GM23338 (cell line): Measurements from ENCODE around the gene LRMDA. TPM values are rescaled to one million over a fixed set of nuclear protein-coding genes. Genes with fewer than 3 reads are reported as not detected.

Experiments
- ATAC-seq: fragments of 200-7000 bp; cut with Tn5 transposase; 3 replicates; pipeline ENCODE4 v1.9.1; 2020
- DNase-seq: peaks from one replicate; pipeline ENCODE4 v3.0.0-alpha.2; 2015; ENCODE audit warnings: low spot score
- H2AFZ ChIP-seq: fragments of 200-600 bp; sonication (generic); 2 replicates; pipeline ENCODE4 v1.8.0; 2016; ENCODE audit warnings: antibody characterized with exemption, mild to moderate bottlenecking, moderate library complexity
- H3F3A ChIP-seq: fragments of 200-600 bp; sonication (generic); replicated peaks from 2 replicates; pipeline ENCODE4 v1.8.0; 2017; ENCODE audit warnings: antibody characterized with exemption, mixed run types, low read depth
- H3K27ac ChIP-seq: fragments of 200-600 bp; sonication (generic); 2 replicates; pipeline ENCODE4 v1.6.1; 2016; ENCODE audit warnings: low read depth
- H3K27me3 ChIP-seq: fragments of 200-600 bp; sonication (generic); 2 replicates; pipeline ENCODE4 v1.8.0; 2016; ENCODE audit warnings: mild to moderate bottlenecking, mixed run types, moderate library complexity; ENCODE audit not compliant: insufficient read depth
- H3K36me3 ChIP-seq: fragments of 200-600 bp; sonication (generic); 2 replicates; pipeline ENCODE4 v1.8.0; 2016; ENCODE audit warnings: mild to moderate bottlenecking; ENCODE audit not compliant: insufficient read depth
- H3K4me1 ChIP-seq: fragments of 200-600 bp; sonication (generic); 2 replicates; pipeline ENCODE4 v1.8.0; 2016; ENCODE audit warnings: mild to moderate bottlenecking, moderate library complexity; ENCODE audit not compliant: insufficient read depth
- H3K4me2 ChIP-seq: fragments of 200-600 bp; sonication (generic); 2 replicates; pipeline ENCODE4 v1.7.1; 2017; ENCODE audit warnings: mixed run types
- H3K4me3 ChIP-seq: fragments of 200-600 bp; sonication (generic); 2 replicates; pipeline ENCODE4 v1.6.1; 2016; ENCODE audit warnings: mixed run types
- H3K79me2 ChIP-seq: fragments of 200-600 bp; sonication (generic); replicated peaks from 2 replicates; pipeline ENCODE4 v1.8.0; 2017; ENCODE audit warnings: mild to moderate bottlenecking; ENCODE audit not compliant: insufficient read depth
- H3K9me2 ChIP-seq: fragments of 200-600 bp; sonication (generic); 2 replicates; pipeline ENCODE4 v1.8.0; 2017; ENCODE audit not compliant: insufficient read depth
- H4K20me1 ChIP-seq: fragments of 200-600 bp; sonication (generic); replicated peaks from 2 replicates; pipeline ENCODE4 v1.8.0; 2017; ENCODE audit warnings: mild to moderate bottlenecking; ENCODE audit not compliant: insufficient read depth
- H3K27ac Mint-ChIP-seq: 2 replicates; pipeline ENCODE4 v1.8.0; 2020; ENCODE audit warnings: inconsistent platforms, mild to moderate bottlenecking, moderate library complexity, mixed read lengths
- H3K27me3 Mint-ChIP-seq: 3 replicates; pipeline ENCODE4 v1.8.0; 2022; ENCODE audit warnings: low read depth, mild to moderate bottlenecking, moderate library complexity, mixed read lengths, inconsistent platforms; ENCODE audit not compliant: insufficient read depth, poor library complexity
- H3K36me3 Mint-ChIP-seq: 3 replicates; pipeline ENCODE4 v1.8.0; 2021; ENCODE audit warnings: low read depth, mild to moderate bottlenecking, inconsistent platforms, moderate library complexity, mixed read lengths
- H3K4me1 Mint-ChIP-seq: 3 replicates; pipeline ENCODE4 v1.8.0; 2020; ENCODE audit warnings: mild to moderate bottlenecking, inconsistent platforms, mixed read lengths
- H3K4me3 Mint-ChIP-seq: 3 replicates; pipeline ENCODE4 v1.8.0; 2021; ENCODE audit warnings: moderate library complexity, mild to moderate bottlenecking, inconsistent platforms, mixed read lengths
- H3K9me3 Mint-ChIP-seq: 3 replicates; pipeline ENCODE4 v1.8.0; 2020; ENCODE audit warnings: moderate library complexity, mild to moderate bottlenecking, inconsistent platforms, mixed read lengths
- CREB1 ChIP-seq: fragments of 250-450 bp; sonication (Bioruptor Pico); IDR thresholded peaks from 2 replicates; pipeline ENCODE4 v1.5.0; 2020; ENCODE audit warnings: low read depth, mild to moderate bottlenecking, moderate library complexity
- EZH2 ChIP-seq: fragments of 200-600 bp; sonication (generic); IDR thresholded peaks from one replicate; pipeline ENCODE4 v1.8.0; 2017; ENCODE audit warnings: antibody characterized with exemption, mild to moderate bottlenecking, low read depth; ENCODE audit not compliant: unreplicated experiment
- EZH2phosphoT487 ChIP-seq: fragments of 200-600 bp; sonication (generic); IDR thresholded peaks from one replicate; pipeline ENCODE4 v1.8.1; 2018; ENCODE audit warnings: antibody characterized with exemption; ENCODE audit not compliant: unreplicated experiment
- JUNB ChIP-seq: IDR thresholded peaks from one replicate; pipeline ENCODE4 v1.6.1; 2016; ENCODE audit warnings: antibody characterized with exemption; ENCODE audit not compliant: unreplicated experiment
- NANOG ChIP-seq: IDR thresholded peaks from 2 replicates; pipeline ENCODE4 v1.6.1; 2016; ENCODE audit warnings: antibody characterized with exemption, borderline replicate concordance
- POLR2AphosphoS5 ChIP-seq: IDR thresholded peaks from 2 replicates; pipeline ENCODE4 v1.6.1; 2016; ENCODE audit warnings: antibody characterized with exemption, low read depth
- STAT1 ChIP-seq: IDR thresholded peaks from one replicate; pipeline ENCODE4 v1.6.1; 2016; ENCODE audit warnings: antibody characterized with exemption; ENCODE audit not compliant: unreplicated experiment
- ZNF114 ChIP-seq: fragments of 250-450 bp; sonication (Bioruptor Pico); IDR thresholded peaks from 2 replicates; pipeline ENCODE4 v1.5.0; 2020; ENCODE audit warnings: mild to moderate bottlenecking, moderate library complexity
- ZNF331 ChIP-seq: fragments of 250-450 bp; sonication (Bioruptor Pico); IDR thresholded peaks from 2 replicates; pipeline ENCODE4 v1.5.0; 2020; ENCODE audit warnings: low read depth, mild to moderate bottlenecking, moderate library complexity
- polyA plus RNA-seq: library from polyadenylated mRNA; unstranded; fragments of >200 nt; fragmentation: Nextera tagmentation; extraction: Ambion mirVana; gene quantifications from 2 replicates; pipeline ENCODE4 v1.2.1, GENCODE V29; 2016
- total RNA-seq: library from RNA; depleted of rRNA; stranded (reverse); fragments of >200 nt; shearing (Covaris generic); gene quantifications from 2 replicates; pipeline ENCODE4 v1.2.3, GENCODE V29; 2014
- TF ChIP-seq, protein P1 (sequence below): fragments of 250-450 bp; sonication (Bioruptor Pico); IDR thresholded peaks from 2 replicates; pipeline ENCODE4 v1.5.0; 2020; ENCODE audit warnings: mild to moderate bottlenecking, moderate library complexity
- TF ChIP-seq, protein P2 (sequence below): IDR thresholded peaks from 2 replicates; pipeline ENCODE4 v1.6.1; 2016; ENCODE audit warnings: antibody characterized with exemption
- TF ChIP-seq, protein P3 (sequence below): IDR thresholded peaks from one replicate; pipeline ENCODE4 v1.6.1; 2018; ENCODE audit warnings: antibody characterized with exemption; ENCODE audit not compliant: unreplicated experiment
- TF ChIP-seq, protein P4 (sequence below), 2 experiments: fragments of 200-600 bp in 1 of 2; sonication (generic) in 1 of 2; conservative IDR thresholded peaks; 2 replicates each; pipeline versions ENCODE4 v1.5.1 to v1.6.1; 2016 to 2017; ENCODE audit warnings: antibody characterized with exemption in 2 of 2, low read depth in 2 of 2, mild to moderate bottlenecking in 2 of 2, moderate library complexity in 1 of 2

LRMDA gene
- total and polyA plus RNA-seq, 2 experiments from 2014 or later = 0.90 to 1.8 TPM

DNA sequence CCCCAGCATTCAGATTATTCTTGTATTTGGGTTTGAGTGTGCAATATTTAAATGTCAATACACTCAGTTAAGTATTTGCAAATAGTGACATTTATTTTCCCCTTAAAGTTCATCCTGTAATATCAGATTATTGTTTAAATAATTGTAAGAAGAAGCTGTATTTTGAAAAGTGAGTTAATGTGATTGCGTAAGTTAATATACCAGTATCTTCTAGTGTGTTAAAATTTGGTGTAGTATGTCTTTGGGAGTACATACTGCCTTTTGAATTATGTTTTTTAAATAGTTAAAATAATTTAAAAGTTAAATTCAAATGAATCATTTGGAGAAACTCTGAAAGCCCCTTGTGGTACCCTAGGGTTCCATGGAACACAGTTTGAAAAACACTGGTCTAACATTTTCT, 28.6 kb downstream of the LRMDA start:
- Histone ChIP-seq H2AFZ (no peak overlapping the region), H3K9me2 (no peaks in the 10 kb centered on the region), H4K20me1 (no peaks in the 10 kb centered on the region), H3K27me3 (0 out of 2 replicates have a peak, but pooled peaks cover 3% of the 10 kb centered on the region), H3K4me2 (no peak overlapping the region), H3K79me2 (no peaks in the 10 kb centered on the region), H3K36me3 (no peaks in the 10 kb centered on the region), H3K4me1 (peaks cover 48% of the 10 kb centered on the region), H3F3A (0 out of 2 replicates have a peak, but pooled peaks cover 7% of the 10 kb centered on the region), H3K4me3 (no peak overlapping the region), H3K27ac (no peak overlapping the region)
- Mint-ChIP-seq H3K4me3 (no peak overlapping the region), H3K27me3 (peaks cover 13% of the 10 kb centered on the region), H3K27ac (no peak overlapping the region), H3K4me1 (peaks cover 54% of the 10 kb centered on the region), H3K9me3 (no peaks in the 10 kb centered on the region), H3K36me3 (no peaks in the 10 kb centered on the region)
- no peak for DNase-seq
- no peak for ATAC-seq
- no peak for TF ChIP-seq STAT1
- TF ChIP-seq, protein P1, sequence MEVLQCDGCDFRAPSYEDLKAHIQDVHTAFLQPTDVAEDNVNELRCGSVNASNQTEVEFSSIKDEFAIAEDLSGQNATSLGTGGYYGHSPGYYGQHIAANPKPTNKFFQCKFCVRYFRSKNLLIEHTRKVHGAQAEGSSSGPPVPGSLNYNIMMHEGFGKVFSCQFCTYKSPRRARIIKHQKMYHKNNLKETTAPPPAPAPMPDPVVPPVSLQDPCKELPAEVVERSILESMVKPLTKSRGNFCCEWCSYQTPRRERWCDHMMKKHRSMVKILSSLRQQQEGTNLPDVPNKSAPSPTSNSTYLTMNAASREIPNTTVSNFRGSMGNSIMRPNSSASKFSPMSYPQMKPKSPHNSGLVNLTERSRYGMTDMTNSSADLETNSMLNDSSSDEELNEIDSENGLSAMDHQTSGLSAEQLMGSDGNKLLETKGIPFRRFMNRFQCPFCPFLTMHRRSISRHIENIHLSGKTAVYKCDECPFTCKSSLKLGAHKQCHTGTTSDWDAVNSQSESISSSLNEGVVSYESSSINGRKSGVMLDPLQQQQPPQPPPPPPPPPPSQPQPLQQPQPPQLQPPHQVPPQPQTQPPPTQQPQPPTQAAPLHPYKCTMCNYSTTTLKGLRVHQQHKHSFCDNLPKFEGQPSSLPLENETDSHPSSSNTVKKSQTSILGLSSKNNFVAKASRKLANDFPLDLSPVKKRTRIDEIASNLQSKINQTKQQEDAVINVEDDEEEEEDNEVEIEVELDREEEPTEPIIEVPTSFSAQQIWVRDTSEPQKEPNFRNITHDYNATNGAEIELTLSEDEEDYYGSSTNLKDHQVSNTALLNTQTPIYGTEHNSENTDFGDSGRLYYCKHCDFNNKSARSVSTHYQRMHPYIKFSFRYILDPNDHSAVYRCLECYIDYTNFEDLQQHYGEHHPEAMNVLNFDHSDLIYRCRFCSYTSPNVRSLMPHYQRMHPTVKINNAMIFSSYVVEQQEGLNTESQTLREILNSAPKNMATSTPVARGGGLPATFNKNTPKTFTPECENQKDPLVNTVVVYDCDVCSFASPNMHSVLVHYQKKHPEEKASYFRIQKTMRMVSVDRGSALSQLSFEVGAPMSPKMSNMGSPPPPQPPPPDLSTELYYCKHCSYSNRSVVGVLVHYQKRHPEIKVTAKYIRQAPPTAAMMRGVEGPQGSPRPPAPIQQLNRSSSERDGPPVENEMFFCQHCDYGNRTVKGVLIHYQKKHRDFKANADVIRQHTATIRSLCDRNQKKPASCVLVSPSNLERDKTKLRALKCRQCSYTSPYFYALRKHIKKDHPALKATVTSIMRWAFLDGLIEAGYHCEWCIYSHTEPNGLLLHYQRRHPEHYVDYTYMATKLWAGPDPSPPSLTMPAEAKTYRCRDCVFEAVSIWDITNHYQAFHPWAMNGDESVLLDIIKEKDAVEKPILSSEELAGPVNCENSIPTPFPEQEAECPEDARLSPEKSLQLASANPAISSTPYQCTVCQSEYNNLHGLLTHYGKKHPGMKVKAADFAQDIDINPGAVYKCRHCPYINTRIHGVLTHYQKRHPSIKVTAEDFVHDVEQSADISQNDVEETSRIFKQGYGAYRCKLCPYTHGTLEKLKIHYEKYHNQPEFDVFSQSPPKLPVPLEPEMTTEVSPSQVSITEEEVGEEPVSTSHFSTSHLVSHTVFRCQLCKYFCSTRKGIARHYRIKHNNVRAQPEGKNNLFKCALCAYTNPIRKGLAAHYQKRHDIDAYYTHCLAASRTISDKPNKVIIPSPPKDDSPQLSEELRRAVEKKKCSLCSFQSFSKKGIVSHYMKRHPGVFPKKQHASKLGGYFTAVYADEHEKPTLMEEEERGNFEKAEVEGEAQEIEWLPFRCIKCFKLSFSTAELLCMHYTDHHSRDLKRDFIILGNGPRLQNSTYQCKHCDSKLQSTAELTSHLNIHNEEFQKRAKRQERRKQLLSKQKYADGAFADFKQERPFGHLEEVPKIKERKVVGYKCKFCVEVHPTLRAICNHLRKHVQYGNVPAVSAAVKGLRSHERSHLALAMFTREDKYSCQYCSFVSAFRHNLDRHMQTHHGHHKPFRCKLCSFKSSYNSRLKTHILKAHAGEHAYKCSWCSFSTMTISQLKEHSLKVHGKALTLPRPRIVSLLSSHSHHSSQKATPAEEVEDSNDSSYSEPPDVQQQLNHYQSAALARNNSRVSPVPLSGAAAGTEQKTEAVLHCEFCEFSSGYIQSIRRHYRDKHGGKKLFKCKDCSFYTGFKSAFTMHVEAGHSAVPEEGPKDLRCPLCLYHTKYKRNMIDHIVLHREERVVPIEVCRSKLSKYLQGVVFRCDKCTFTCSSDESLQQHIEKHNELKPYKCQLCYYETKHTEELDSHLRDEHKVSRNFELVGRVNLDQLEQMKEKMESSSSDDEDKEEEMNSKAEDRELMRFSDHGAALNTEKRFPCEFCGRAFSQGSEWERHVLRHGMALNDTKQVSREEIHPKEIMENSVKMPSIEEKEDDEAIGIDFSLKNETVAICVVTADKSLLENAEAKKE = no peak
- TF ChIP-seq JUNB = no peak
- no peak for TF ChIP-seq CREB1 (CRISPR knock-in tag)
- no peak for TF ChIP-seq POLR2AphosphoS5
- TF ChIP-seq, protein P2, sequence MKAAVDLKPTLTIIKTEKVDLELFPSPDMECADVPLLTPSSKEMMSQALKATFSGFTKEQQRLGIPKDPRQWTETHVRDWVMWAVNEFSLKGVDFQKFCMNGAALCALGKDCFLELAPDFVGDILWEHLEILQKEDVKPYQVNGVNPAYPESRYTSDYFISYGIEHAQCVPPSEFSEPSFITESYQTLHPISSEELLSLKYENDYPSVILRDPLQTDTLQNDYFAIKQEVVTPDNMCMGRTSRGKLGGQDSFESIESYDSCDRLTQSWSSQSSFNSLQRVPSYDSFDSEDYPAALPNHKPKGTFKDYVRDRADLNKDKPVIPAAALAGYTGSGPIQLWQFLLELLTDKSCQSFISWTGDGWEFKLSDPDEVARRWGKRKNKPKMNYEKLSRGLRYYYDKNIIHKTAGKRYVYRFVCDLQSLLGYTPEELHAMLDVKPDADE = no peak
- TF ChIP-seq, protein P3, sequence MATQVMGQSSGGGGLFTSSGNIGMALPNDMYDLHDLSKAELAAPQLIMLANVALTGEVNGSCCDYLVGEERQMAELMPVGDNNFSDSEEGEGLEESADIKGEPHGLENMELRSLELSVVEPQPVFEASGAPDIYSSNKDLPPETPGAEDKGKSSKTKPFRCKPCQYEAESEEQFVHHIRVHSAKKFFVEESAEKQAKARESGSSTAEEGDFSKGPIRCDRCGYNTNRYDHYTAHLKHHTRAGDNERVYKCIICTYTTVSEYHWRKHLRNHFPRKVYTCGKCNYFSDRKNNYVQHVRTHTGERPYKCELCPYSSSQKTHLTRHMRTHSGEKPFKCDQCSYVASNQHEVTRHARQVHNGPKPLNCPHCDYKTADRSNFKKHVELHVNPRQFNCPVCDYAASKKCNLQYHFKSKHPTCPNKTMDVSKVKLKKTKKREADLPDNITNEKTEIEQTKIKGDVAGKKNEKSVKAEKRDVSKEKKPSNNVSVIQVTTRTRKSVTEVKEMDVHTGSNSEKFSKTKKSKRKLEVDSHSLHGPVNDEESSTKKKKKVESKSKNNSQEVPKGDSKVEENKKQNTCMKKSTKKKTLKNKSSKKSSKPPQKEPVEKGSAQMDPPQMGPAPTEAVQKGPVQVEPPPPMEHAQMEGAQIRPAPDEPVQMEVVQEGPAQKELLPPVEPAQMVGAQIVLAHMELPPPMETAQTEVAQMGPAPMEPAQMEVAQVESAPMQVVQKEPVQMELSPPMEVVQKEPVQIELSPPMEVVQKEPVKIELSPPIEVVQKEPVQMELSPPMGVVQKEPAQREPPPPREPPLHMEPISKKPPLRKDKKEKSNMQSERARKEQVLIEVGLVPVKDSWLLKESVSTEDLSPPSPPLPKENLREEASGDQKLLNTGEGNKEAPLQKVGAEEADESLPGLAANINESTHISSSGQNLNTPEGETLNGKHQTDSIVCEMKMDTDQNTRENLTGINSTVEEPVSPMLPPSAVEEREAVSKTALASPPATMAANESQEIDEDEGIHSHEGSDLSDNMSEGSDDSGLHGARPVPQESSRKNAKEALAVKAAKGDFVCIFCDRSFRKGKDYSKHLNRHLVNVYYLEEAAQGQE = no peak
- TF ChIP-seq NANOG = no peak
- TF ChIP-seq, protein P4, sequence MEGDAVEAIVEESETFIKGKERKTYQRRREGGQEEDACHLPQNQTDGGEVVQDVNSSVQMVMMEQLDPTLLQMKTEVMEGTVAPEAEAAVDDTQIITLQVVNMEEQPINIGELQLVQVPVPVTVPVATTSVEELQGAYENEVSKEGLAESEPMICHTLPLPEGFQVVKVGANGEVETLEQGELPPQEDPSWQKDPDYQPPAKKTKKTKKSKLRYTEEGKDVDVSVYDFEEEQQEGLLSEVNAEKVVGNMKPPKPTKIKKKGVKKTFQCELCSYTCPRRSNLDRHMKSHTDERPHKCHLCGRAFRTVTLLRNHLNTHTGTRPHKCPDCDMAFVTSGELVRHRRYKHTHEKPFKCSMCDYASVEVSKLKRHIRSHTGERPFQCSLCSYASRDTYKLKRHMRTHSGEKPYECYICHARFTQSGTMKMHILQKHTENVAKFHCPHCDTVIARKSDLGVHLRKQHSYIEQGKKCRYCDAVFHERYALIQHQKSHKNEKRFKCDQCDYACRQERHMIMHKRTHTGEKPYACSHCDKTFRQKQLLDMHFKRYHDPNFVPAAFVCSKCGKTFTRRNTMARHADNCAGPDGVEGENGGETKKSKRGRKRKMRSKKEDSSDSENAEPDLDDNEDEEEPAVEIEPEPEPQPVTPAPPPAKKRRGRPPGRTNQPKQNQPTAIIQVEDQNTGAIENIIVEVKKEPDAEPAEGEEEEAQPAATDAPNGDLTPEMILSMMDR (conservative IDR thresholded peaks at IDR 0.05; ENCODE audit: low read depth in 2 of 2) = no peak
- no peak for TF ChIP-seq EZH2
- no peak for TF ChIP-seq EZH2phosphoT487
- no peak for TF ChIP-seq ZNF331
- no peak for TF ChIP-seq ZNF114 (CRISPR knock-in tag)
